A549 (cell line): ENCODE results near the gene SORCS3. TPM values are rescaled to one million over a fixed set of nuclear protein-coding genes. Genes with fewer than 3 reads are reported as not detected.

Experiments
- ATAC-seq, 2 experiments: fragments of 200-7000 bp in 1 of 2; fragments of >200 bp in 1 of 2; cut with Nextera tagmentation in 1 of 2; cut with Tn5 transposase in 1 of 2; 3 replicates each; pipeline versions ENCODE4 v1.8.0 to v1.9.1; 2018 to 2020; ENCODE audit warnings: mild to moderate bottlenecking in 1 of 2, moderate library complexity in 1 of 2
- CTCF ChIA-PET: fragments of 300-600 bp; sonication (Branson Sonifier 250); formaldehyde crosslinking; extraction: SDS; loops from one replicate; lab custom pipeline; 2021; ENCODE audit warnings: antibody characterized with exemption, inconsistent platforms; lab: Yijun Ruan, JAX
- POLR2A ChIA-PET: fragments of 350-600 bp; formaldehyde crosslinking; extraction: SDS; loops from one replicate; lab custom pipeline; 2021; ENCODE audit warnings: antibody characterized with exemption, inconsistent platforms; lab: Yijun Ruan, JAX
- DNase-seq, 2 experiments: peaks; one replicate each; pipeline versions ENCODE4 v3.0.0 to v3.0.0-alpha.2; 2011 to 2016; ENCODE audit warnings: low read depth in 1 of 2, low spot score in 1 of 2
- FAIRE-seq: peaks from 2 replicates; lab custom pipeline; 2011; peaks lifted over from hg19 to GRCh38; lab: Jason Lieb, UNC
- H3K27ac ChIP-seq, 2 experiments: fragments of >200 bp; sonication (Bioruptor Twin); formaldehyde crosslinking; 3 replicates each; pipeline ENCODE4 v1.5.1; 2016 to 2017
- H3K4me1 ChIP-seq: fragments of >200 bp; sonication (Bioruptor Twin); formaldehyde crosslinking; 3 replicates; pipeline ENCODE4 v1.6.1; 2016
- H3K4me2 ChIP-seq: fragments of >200 bp; sonication (Bioruptor Twin); formaldehyde crosslinking; 3 replicates; pipeline ENCODE4 v1.6.1; 2016
- H3K4me3 ChIP-seq: fragments of >200 bp; sonication (Bioruptor Twin); formaldehyde crosslinking; 3 replicates; pipeline ENCODE4 v1.5.1; 2016
- H3K9me3 ChIP-seq: fragments of >200 bp; sonication (Bioruptor Twin); formaldehyde crosslinking; 3 replicates; pipeline ENCODE4 v1.6.1; 2016
- ATOH8 ChIP-seq: fragments of 250-450 bp; sonication (Bioruptor Pico); IDR thresholded peaks from 2 replicates; pipeline ENCODE4 v1.5.0; 2020; ENCODE audit warnings: low read depth, mild to moderate bottlenecking, moderate library complexity
- BHLHE40 ChIP-seq: IDR thresholded peaks from 2 replicates; pipeline ENCODE4 v1.6.1; 2012; ENCODE audit warnings: low read depth, low read length, inconsistent platforms
- CBX8 ChIP-seq: fragments of 200-600 bp; sonication (generic); IDR thresholded peaks from 2 replicates; pipeline ENCODE4 v1.6.1; 2016
- CEBPB ChIP-seq, 2 experiments: fragments of >200 bp in 1 of 2; sonication (Bioruptor Twin) in 1 of 2; formaldehyde crosslinking in 1 of 2; IDR thresholded peaks; 2 replicates each; pipeline ENCODE4 v1.6.1; 2012 to 2016
- CHD2 ChIP-seq: fragments of 150-350 bp; IDR thresholded peaks from 2 replicates; pipeline ENCODE4 v1.6.1; 2014; ENCODE audit warnings: low read length; ENCODE audit not compliant: partially characterized antibody
- EHF ChIP-seq: fragments of 250-450 bp; sonication (Bioruptor Pico); IDR thresholded peaks from 2 replicates; pipeline ENCODE4 v1.5.0; 2020; ENCODE audit warnings: mild to moderate bottlenecking
- EHMT2 ChIP-seq: fragments of 200-600 bp; sonication (generic); IDR thresholded peaks from 2 replicates; pipeline ENCODE4 v1.6.1; 2016; ENCODE audit warnings: antibody characterized with exemption, low read depth, mild to moderate bottlenecking, moderate library complexity
- EP300 ChIP-seq, 2 experiments: fragments of >200 bp; sonication (Bioruptor Twin); formaldehyde crosslinking; IDR thresholded peaks; 2 replicates in 1 of 2; 3 replicates in 1 of 2; pipeline ENCODE4 v1.6.1; 2016 to 2017
- FOXS1 ChIP-seq: fragments of 250-450 bp; sonication (Bioruptor Pico); IDR thresholded peaks from 2 replicates; pipeline ENCODE4 v1.5.0; 2020; ENCODE audit warnings: mild to moderate bottlenecking, moderate library complexity
- HES2 ChIP-seq: fragments of >200 bp; sonication (Bioruptor Twin); formaldehyde crosslinking; IDR thresholded peaks from 2 replicates; pipeline ENCODE4 v1.6.1; 2016
- HEYL ChIP-seq: fragments of 250-450 bp; sonication (Bioruptor Pico); IDR thresholded peaks from 2 replicates; pipeline ENCODE4 v1.8.0; 2021; ENCODE audit warnings: mild to moderate bottlenecking, moderate library complexity
- HMGXB4 ChIP-seq: fragments of 250-450 bp; sonication (Bioruptor Pico); IDR thresholded peaks from 2 replicates; pipeline ENCODE4 v1.5.0; 2021; ENCODE audit warnings: mild to moderate bottlenecking, moderate library complexity, borderline replicate concordance
- HOXB13 ChIP-seq: fragments of 250-450 bp; sonication (Bioruptor Pico); IDR thresholded peaks from 2 replicates; pipeline ENCODE4 v1.5.0; 2020; ENCODE audit warnings: low read depth, mild to moderate bottlenecking, moderate library complexity
- JUN ChIP-seq, 2 experiments: fragments of >200 bp; sonication (Bioruptor Twin); formaldehyde crosslinking; IDR thresholded peaks; 2 replicates in 1 of 2; 3 replicates in 1 of 2; pipeline ENCODE4 v1.6.1; 2016 to 2017
- MAFK ChIP-seq: fragments of 450-650 bp; IDR thresholded peaks from 2 replicates; pipeline ENCODE4 v1.6.1; 2014; ENCODE audit not compliant: partially characterized antibody
- NFE2L2 ChIP-seq: fragments of 150-350 bp; conservative IDR thresholded peaks from 2 replicates; pipeline ENCODE4 v1.6.1; 2014; ENCODE audit warnings: low read length
- NPAS2 ChIP-seq: fragments of 250-450 bp; sonication (Bioruptor Pico); IDR thresholded peaks from 2 replicates; pipeline ENCODE4 v1.8.0; 2022; ENCODE audit warnings: mild to moderate bottlenecking, moderate library complexity, borderline replicate concordance
- PBX3 ChIP-seq: IDR thresholded peaks from 2 replicates; pipeline ENCODE4 v1.6.1; 2012
- POLR2A ChIP-seq: IDR thresholded peaks from 2 replicates; pipeline ENCODE4 v1.6.1; 2012; ENCODE audit warnings: mild to moderate bottlenecking, low read length
- RCOR1 ChIP-seq: fragments of 150-350 bp; IDR thresholded peaks from 2 replicates; pipeline ENCODE4 v1.6.1; 2014; ENCODE audit warnings: antibody characterized with exemption, low read length, low read depth
- REST ChIP-seq: fragments of 200-600 bp; sonication (generic); IDR thresholded peaks from 2 replicates; pipeline ENCODE4 v1.6.1; 2016; ENCODE audit warnings: antibody characterized with exemption, mild to moderate bottlenecking, moderate library complexity
- SMC3 ChIP-seq: fragments of >200 bp; sonication (Bioruptor Twin); formaldehyde crosslinking; IDR thresholded peaks from 3 replicates; pipeline ENCODE4 v1.6.1; 2018; ENCODE audit warnings: inconsistent platforms
- SREBF2 ChIP-seq: fragments of 450-650 bp; IDR thresholded peaks from 2 replicates; pipeline ENCODE4 v1.6.1; 2014; ENCODE audit warnings: mild to moderate bottlenecking, moderate library complexity
- TP53 ChIP-seq: fragments of 250-450 bp; sonication (Bioruptor Pico); IDR thresholded peaks from 2 replicates; pipeline ENCODE4 v1.5.0; 2021; ENCODE audit warnings: mild to moderate bottlenecking, moderate library complexity
- ZC3H11A ChIP-seq: fragments of 450-650 bp; IDR thresholded peaks from 2 replicates; pipeline ENCODE4 v1.6.1; 2014; ENCODE audit warnings: antibody characterized with exemption, mild to moderate bottlenecking
- ZNF302 ChIP-seq: fragments of 250-450 bp; sonication (Bioruptor Pico); IDR thresholded peaks from 2 replicates; pipeline ENCODE4 v1.9.0; 2021; ENCODE audit warnings: inconsistent platforms, mild to moderate bottlenecking, moderate library complexity
- ZSCAN20 ChIP-seq: fragments of 250-450 bp; sonication (Bioruptor Pico); IDR thresholded peaks from 2 replicates; pipeline ENCODE4 v1.8.0; 2022; ENCODE audit warnings: mild to moderate bottlenecking, moderate library complexity
- WGBS: methylation state at CpG from one replicate; pipeline ENCODE4 v1.1.6; 2017; ENCODE audit errors: missing lambda C conversion rate; 5-methylcytosine and 5-hydroxymethylcytosine counted together
- polyA plus RNA-seq, 4 experiments: library from polyadenylated mRNA; depleted of rRNA in 3 of 4; stranded (reverse); fragments of >200 nt; fragmentation: RNase III in 1 of 4; extraction: RNeasy Plus Mini Kit Qiagen cat#74134 plus additional on column Dnase treatment in 1 of 4; gene quantifications; 2 replicates in 3 of 4; 3 replicates in 1 of 4; pipeline ENCODE4 v1.2.3, GENCODE V29; 2011 to 2017
- TF ChIP-seq, protein P1 (sequence below): fragments of 150-350 bp; IDR thresholded peaks from 2 replicates; pipeline ENCODE4 v1.6.1; 2014; ENCODE audit warnings: low read depth, mild to moderate bottlenecking, low read length

SORCS3 gene
- polyA plus RNA-seq, 2 of the 4 experiments (the other 2 are of a cell fraction): not detected

GRCh38 chr10:104941662-104942061, 300.6 kb downstream of the SORCS3 start:
- ATAC-seq: no peak
- POLR2A ChIA-PET: no interaction called here
- Histone ChIP-seq H3K4me2 (no peak overlapping the region), H3K4me1 (peaks cover 16% of the 10 kb centered on the region), H3K27ac (no peak overlapping the region), H3K9me3 (no peaks in the 10 kb centered on the region), H3K4me3 (no peak overlapping the region)
- FAIRE-seq: no peak
- TF ChIP-seq NFE2L2 (no peak), HMGXB4 (CRISPR knock-in tag) (no peak)
- CTCF ChIA-PET: interaction anchor here (0.8 kb wide), 1 partner anchor 209 kb away, joined by 4 read pairs; no protein-coding TSS in a partner anchor
- DNase-seq: no peak

DNA sequence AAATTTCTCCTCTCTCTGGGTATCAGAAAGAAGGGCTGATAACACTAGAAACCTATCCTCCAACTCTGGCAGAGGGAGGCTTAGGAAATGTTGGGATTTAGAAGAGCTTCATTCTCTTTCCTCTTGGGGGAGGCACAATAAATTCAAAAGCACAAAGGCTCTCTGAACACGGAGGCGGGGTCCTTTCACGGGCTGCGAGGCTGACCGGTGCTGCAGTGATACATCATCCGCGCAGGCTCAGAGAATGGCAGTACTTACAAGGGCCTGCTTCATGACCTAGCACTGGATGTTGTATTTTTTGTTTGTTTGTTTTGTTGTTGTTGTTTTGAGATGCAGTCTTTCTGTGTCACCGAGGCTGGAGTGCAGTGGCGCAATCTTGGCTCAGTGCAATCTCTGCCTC, 306.2 kb downstream of the SORCS3 start:
- Histone ChIP-seq H3K9me3 (no peaks in the 10 kb centered on the region), H3K4me2 (no peak overlapping the region), H3K4me3 (no peak overlapping the region), H3K27ac (no peak overlapping the region), H3K4me1 (no peaks in the 10 kb centered on the region)
- no peak for TF ChIP-seq NPAS2
- TF ChIP-seq ZNF302 (CRISPR knock-in tag): no peak
- TF ChIP-seq JUN (IDR thresholded peaks at IDR 0.05): no peak
- TF ChIP-seq FOXS1: no peak
- no peak for TF ChIP-seq EP300 (IDR thresholded peaks at IDR 0.05)
- no peak for TF ChIP-seq ATOH8 (CRISPR knock-in tag)
- no peak for TF ChIP-seq SMC3
- no peak for TF ChIP-seq HEYL
- no peak for TF ChIP-seq RCOR1
- TF ChIP-seq PBX3: no peak
- TF ChIP-seq HOXB13 (CRISPR knock-in tag): no peak
- no peak for TF ChIP-seq CEBPB (IDR thresholded peaks at IDR 0.05)
- no peak for TF ChIP-seq ZSCAN20
- TF ChIP-seq EHF (CRISPR knock-in tag): no peak
- TF ChIP-seq SREBF2: no peak
- no peak for TF ChIP-seq HES2
- no peak for DNase-seq
- ChIA-PET CTCF (no interaction called here), POLR2A (no interaction called here)
- FAIRE-seq: no peak
- 44% methylated on average over 9 of the region's 9 CpGs for WGBS
- ATAC-seq: no peak

GRCh38 chr10:104957178-104957841, 316.2 kb downstream of the SORCS3 start:
- Histone ChIP-seq H3K4me3 (no peak overlapping the region), H3K9me3 (no peaks in the 10 kb centered on the region), H3K27ac (no peak overlapping the region), H3K4me2 (no peak overlapping the region), H3K4me1 (no peaks in the 10 kb centered on the region)
- ChIA-PET POLR2A (no interaction called here), CTCF (no interaction called here)
- FAIRE-seq (no peak), DNase-seq (no peak), ATAC-seq (no peak)
- 16% methylated on average over 4 of the region's 4 CpGs for WGBS
- TF ChIP-seq POLR2A: no peak
- no peak for TF ChIP-seq ZNF302 (CRISPR knock-in tag)
- no peak for TF ChIP-seq EHMT2
- no peak for TF ChIP-seq CHD2
- TF ChIP-seq TP53 (CRISPR knock-in tag): no peak
- TF ChIP-seq MAFK: no peak
- TF ChIP-seq, protein P1, sequence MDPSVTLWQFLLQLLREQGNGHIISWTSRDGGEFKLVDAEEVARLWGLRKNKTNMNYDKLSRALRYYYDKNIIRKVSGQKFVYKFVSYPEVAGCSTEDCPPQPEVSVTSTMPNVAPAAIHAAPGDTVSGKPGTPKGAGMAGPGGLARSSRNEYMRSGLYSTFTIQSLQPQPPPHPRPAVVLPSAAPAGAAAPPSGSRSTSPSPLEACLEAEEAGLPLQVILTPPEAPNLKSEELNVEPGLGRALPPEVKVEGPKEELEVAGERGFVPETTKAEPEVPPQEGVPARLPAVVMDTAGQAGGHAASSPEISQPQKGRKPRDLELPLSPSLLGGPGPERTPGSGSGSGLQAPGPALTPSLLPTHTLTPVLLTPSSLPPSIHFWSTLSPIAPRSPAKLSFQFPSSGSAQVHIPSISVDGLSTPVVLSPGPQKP: no peak
- no peak for TF ChIP-seq CBX8
- no peak for TF ChIP-seq NFE2L2
- TF ChIP-seq FOXS1: no peak
- no peak for TF ChIP-seq REST
- no peak for TF ChIP-seq EHF (CRISPR knock-in tag)
- no peak for TF ChIP-seq BHLHE40
- TF ChIP-seq ZC3H11A: no peak
